Measurements from ENCODE around the gene TARS3. TPM values are rescaled to one million over a fixed set of nuclear protein-coding genes. Genes with fewer than 3 reads are reported as not detected.

TARS3 gene
- total RNA-seq, 4 donors from 2014 or later = 6.2 to 11.3 (median 9.6) TPM

- no peak for DNase-seq (ENCODE audit: low spot score in 2 of 2)
- 67 to 73% methylated on average over 4 of the region's 4 CpGs for WGBS, 2 donors
- no peak overlapping the region for H3K4me3 ChIP-seq (ENCODE audit: low read depth, poor library complexity, severe bottlenecking)
- TF ChIP-seq CTCF (IDR thresholded peaks at IDR 0.05) = no peak
- no peak for TF ChIP-seq POLR2A (IDR thresholded peaks at IDR 0.05)
- intact Hi-C loops (cut with DNase I; ENCODE audit: low total_unique reads) = no loop called here
Measured at GRCh38 chr15:101702077-101702476, 22.2 kb downstream of the TARS3 start.

GRCh38 chr15:101698314-101698713, 26.0 kb downstream of the TARS3 start:
- intact Hi-C loops (cut with DNase I; ENCODE audit: low total_unique reads) = no loop called here
- 66 to 73% methylated on average over 2 of the region's 2 CpGs for WGBS, 2 donors
- no peak for TF ChIP-seq POLR2A (IDR thresholded peaks at IDR 0.05)
- no peak for TF ChIP-seq CTCF (IDR thresholded peaks at IDR 0.05)
- no peak overlapping the region for H3K4me3 ChIP-seq (ENCODE audit: low read depth, poor library complexity, severe bottlenecking)
- DNase-seq (ENCODE audit: low spot score in 2 of 2) = no peak

- intact Hi-C loops (cut with DNase I; ENCODE audit: low total_unique reads) = no loop called here
- WGBS, 2 donors = 85 to 91% methylated on average over 7 of the region's 7 CpGs
- no peak overlapping the region for H3K4me3 ChIP-seq (ENCODE audit: low read depth, poor library complexity, severe bottlenecking)
- DNase-seq (ENCODE audit: low spot score in 2 of 2) = no peak
- TF ChIP-seq POLR2A (IDR thresholded peaks at IDR 0.05) (no peak), CTCF (IDR thresholded peaks at IDR 0.05) (no peak)
Measured at GRCh38 chr15:101697488-101697887, 26.8 kb downstream of the TARS3 start.

GRCh38 chr15:101696829-101697228, 27.4 kb downstream of the TARS3 start:
- WGBS, 2 donors = 100% methylated on average over 1 of the region's 1 CpG
- intact Hi-C loops (cut with DNase I; ENCODE audit: low total_unique reads) = no loop called here
- no peak for DNase-seq (ENCODE audit: low spot score in 2 of 2)
- H3K4me3 ChIP-seq (ENCODE audit: low read depth, poor library complexity, severe bottlenecking) = no peak overlapping the region
- TF ChIP-seq POLR2A (IDR thresholded peaks at IDR 0.05) (no peak), CTCF (IDR thresholded peaks at IDR 0.05) (no peak)

GRCh38 chr15:101694261-101694660, 30.0 kb downstream of the TARS3 start:
- intact Hi-C loops (cut with DNase I; ENCODE audit: low total_unique reads) = no loop called here
- TF ChIP-seq POLR2A (IDR thresholded peaks at IDR 0.05) = no peak
- no peak for TF ChIP-seq CTCF (IDR thresholded peaks at IDR 0.05)
- H3K4me3 ChIP-seq (ENCODE audit: low read depth, poor library complexity, severe bottlenecking) = no peak overlapping the region
- DNase-seq (ENCODE audit: low spot score in 2 of 2) = no peak
- 86 to 87% methylated on average over 2 of the region's 2 CpGs for WGBS, 2 donors

GRCh38 chr15:101692801-101693598, 31.3 kb downstream of the TARS3 start:
- intact Hi-C loops (cut with DNase I; ENCODE audit: low total_unique reads) = no loop called here
- TF ChIP-seq CTCF (IDR thresholded peaks at IDR 0.05) (no peak), POLR2A (IDR thresholded peaks at IDR 0.05) (no peak)
- H3K4me3 ChIP-seq (ENCODE audit: low read depth, poor library complexity, severe bottlenecking) = no peak overlapping the region
- peak in 1 of 2 donors; percentile 23 for DNase-seq (ENCODE audit: low spot score in 2 of 2)
- WGBS, 2 donors = 79 to 83% methylated on average over 4 of the region's 4 CpGs
